K562 (cell line): ENCODE measurements around the gene ICAM3.

Source experiments
- BHLHE40 ChIP-seq: IDR thresholded peaks from 2 replicates; pipeline ENCODE4 v1.6.1; 2011; ENCODE audit warnings: low read length, improper control_type of control experiment
- ELF4 ChIP-seq: fragments of 450-650 bp; formaldehyde crosslinking; IDR thresholded peaks from 2 replicates; pipeline ENCODE4 v1.4.0; 2022; ENCODE audit warnings: missing genetic modification characterization
- ETV6 ChIP-seq, 3 experiments: fragments of 150-350 bp in 1 of 3; sonication (generic) in 1 of 3; formaldehyde crosslinking in 1 of 3; IDR thresholded peaks; 2 replicates each; pipeline versions ENCODE4 v1.6.1 to v1.8.0; 2014 to 2022; ENCODE audit warnings: borderline replicate concordance in 2 of 3, low read depth in 2 of 3, antibody characterized with exemption in 1 of 3, low read length in 1 of 3, mild to moderate bottlenecking in 1 of 3, missing genetic modification reagents in 1 of 3
- GATA2 ChIP-seq: sonication (generic); formaldehyde crosslinking; IDR thresholded peaks from 2 replicates; pipeline ENCODE4 v1.4.0; 2020; ENCODE audit warnings: mild to moderate bottlenecking, missing genetic modification reagents
- MAX ChIP-seq: sonication (generic); formaldehyde crosslinking; IDR thresholded peaks from 2 replicates; pipeline ENCODE4 v1.9.0; 2022; ENCODE audit warnings: mild to moderate bottlenecking, missing genetic modification reagents
- NFXL1 ChIP-seq: fragments of 450-650 bp; formaldehyde crosslinking; IDR thresholded peaks from 2 replicates; pipeline ENCODE4 v1.4.0; 2021; ENCODE audit warnings: mild to moderate bottlenecking
- SP1 ChIP-seq: sonication (generic); formaldehyde crosslinking; IDR thresholded peaks from 2 replicates; pipeline ENCODE4 v1.8.1; 2022; ENCODE audit warnings: mild to moderate bottlenecking, missing genetic modification reagents
- TAF1 ChIP-seq: IDR thresholded peaks from 2 replicates; pipeline ENCODE4 v1.6.1; 2011; ENCODE audit warnings: mild to moderate bottlenecking, low read length, moderate library complexity; ENCODE audit not compliant: insufficient read depth, control insufficient read depth, severe bottlenecking; ENCODE audit errors: extremely low read depth
- TGIF2 ChIP-seq: sonication (generic); formaldehyde crosslinking; IDR thresholded peaks from 2 replicates; pipeline ENCODE4 v1.8.1; 2022; ENCODE audit warnings: mild to moderate bottlenecking, missing genetic modification reagents, moderate library complexity
- ZNF311 ChIP-seq: fragments of 250-450 bp; sonication (Bioruptor Pico); IDR thresholded peaks from 2 replicates; pipeline ENCODE4 v1.4.0; 2020; ENCODE audit warnings: mild to moderate bottlenecking, moderate library complexity
- ZNF354B ChIP-seq: fragments of 250-450 bp; sonication (Bioruptor Pico); IDR thresholded peaks from 2 replicates; pipeline ENCODE4 v1.4.0; 2020
- TF ChIP-seq, protein P1 (sequence below), 2 experiments: fragments of 450-650 bp; formaldehyde crosslinking in 1 of 2; IDR thresholded peaks; 2 replicates each; pipeline versions ENCODE4 v1.4.0 to v1.6.1; 2014 to 2020; ENCODE audit warnings: mild to moderate bottlenecking in 2 of 2, borderline replicate concordance in 1 of 2, low read depth in 1 of 2
- TF ChIP-seq, protein P2 (sequence below): sonication (generic); formaldehyde crosslinking; IDR thresholded peaks from 2 replicates; pipeline ENCODE4 v1.8.1; 2023; ENCODE audit warnings: mild to moderate bottlenecking, missing genetic modification reagents, moderate library complexity

- TF ChIP-seq ZNF311 (CRISPR knock-in tag) (no peak), TGIF2 (CRISPR knock-in tag) (no peak), BHLHE40 (no peak), NFXL1 (CRISPR knock-in tag) (no peak), TAF1 (no peak), ZNF354B (CRISPR knock-in tag) (no peak), GATA2 (CRISPR knock-in tag) (peak; percentile 63), ELF4 (CRISPR knock-in tag) (no peak), SP1 (CRISPR knock-in tag) (no peak), ETV6 (IDR thresholded peaks at IDR 0.05; ENCODE audit: borderline replicate concordance in 1 of 2, low read depth in 2 of 2, low read length in 1 of 2) (no peak), ETV6 (CRISPR knock-in tag; IDR thresholded peaks at IDR 0.05; ENCODE audit: borderline replicate concordance) (no peak), MAX (CRISPR knock-in tag) (no peak)
- TF ChIP-seq, protein P1, sequence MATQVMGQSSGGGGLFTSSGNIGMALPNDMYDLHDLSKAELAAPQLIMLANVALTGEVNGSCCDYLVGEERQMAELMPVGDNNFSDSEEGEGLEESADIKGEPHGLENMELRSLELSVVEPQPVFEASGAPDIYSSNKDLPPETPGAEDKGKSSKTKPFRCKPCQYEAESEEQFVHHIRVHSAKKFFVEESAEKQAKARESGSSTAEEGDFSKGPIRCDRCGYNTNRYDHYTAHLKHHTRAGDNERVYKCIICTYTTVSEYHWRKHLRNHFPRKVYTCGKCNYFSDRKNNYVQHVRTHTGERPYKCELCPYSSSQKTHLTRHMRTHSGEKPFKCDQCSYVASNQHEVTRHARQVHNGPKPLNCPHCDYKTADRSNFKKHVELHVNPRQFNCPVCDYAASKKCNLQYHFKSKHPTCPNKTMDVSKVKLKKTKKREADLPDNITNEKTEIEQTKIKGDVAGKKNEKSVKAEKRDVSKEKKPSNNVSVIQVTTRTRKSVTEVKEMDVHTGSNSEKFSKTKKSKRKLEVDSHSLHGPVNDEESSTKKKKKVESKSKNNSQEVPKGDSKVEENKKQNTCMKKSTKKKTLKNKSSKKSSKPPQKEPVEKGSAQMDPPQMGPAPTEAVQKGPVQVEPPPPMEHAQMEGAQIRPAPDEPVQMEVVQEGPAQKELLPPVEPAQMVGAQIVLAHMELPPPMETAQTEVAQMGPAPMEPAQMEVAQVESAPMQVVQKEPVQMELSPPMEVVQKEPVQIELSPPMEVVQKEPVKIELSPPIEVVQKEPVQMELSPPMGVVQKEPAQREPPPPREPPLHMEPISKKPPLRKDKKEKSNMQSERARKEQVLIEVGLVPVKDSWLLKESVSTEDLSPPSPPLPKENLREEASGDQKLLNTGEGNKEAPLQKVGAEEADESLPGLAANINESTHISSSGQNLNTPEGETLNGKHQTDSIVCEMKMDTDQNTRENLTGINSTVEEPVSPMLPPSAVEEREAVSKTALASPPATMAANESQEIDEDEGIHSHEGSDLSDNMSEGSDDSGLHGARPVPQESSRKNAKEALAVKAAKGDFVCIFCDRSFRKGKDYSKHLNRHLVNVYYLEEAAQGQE (IDR thresholded peaks at IDR 0.05; ENCODE audit: borderline replicate concordance) = no peak
- TF ChIP-seq, protein P1 (CRISPR knock-in tag; IDR thresholded peaks at IDR 0.05; ENCODE audit: low read depth) = no peak
- TF ChIP-seq, protein P2, sequence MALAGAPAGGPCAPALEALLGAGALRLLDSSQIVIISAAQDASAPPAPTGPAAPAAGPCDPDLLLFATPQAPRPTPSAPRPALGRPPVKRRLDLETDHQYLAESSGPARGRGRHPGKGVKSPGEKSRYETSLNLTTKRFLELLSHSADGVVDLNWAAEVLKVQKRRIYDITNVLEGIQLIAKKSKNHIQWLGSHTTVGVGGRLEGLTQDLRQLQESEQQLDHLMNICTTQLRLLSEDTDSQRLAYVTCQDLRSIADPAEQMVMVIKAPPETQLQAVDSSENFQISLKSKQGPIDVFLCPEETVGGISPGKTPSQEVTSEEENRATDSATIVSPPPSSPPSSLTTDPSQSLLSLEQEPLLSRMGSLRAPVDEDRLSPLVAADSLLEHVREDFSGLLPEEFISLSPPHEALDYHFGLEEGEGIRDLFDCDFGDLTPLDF = peak; percentile 55; the same call in 1 of the 2 replicates
These were observed 5.5 kb downstream of the ICAM3 start for GRCh38 chr19:10333758-10334587.
